ENCODE measurements around the gene CFAP46. TPM values are rescaled to one million over a fixed set of nuclear protein-coding genes. Genes with fewer than 3 reads are reported as not detected.

CFAP46 gene
- total RNA-seq, 1 experiment from 2014 or later, result not detected

DNA sequence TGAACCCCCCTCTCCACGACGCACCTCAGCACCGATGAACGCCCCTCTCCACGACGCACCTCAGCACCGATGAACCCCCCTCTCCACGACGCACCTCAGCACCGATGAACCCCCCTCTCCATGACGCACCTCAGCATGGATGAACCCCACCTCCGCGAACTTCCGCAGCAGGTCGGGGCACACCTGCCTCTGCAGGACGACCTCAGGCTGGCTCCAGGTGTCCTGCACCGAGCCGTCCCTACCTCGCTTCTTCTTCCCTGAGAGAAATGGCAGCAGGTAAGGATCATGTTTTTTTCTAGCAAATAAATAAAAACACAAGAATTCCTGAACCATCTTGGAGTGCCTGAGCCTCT, 24.1 kb downstream of the CFAP46 start:
- Mint-ChIP-seq H3K27ac (ENCODE audit: unreplicated experiment) (no peak overlapping the region), H3K9me3 (ENCODE audit: low read depth, unreplicated experiment) (no peaks in the 10 kb centered on the region), H3K4me1 (ENCODE audit: low read depth, unreplicated experiment) (no peaks in the 10 kb centered on the region), H3K36me3 (ENCODE audit: insufficient read depth, unreplicated experiment) (no peaks in the 10 kb centered on the region), H3K27me3 (ENCODE audit: unreplicated experiment) (no peaks in the 10 kb centered on the region), H3K4me3 (ENCODE audit: low read depth, unreplicated experiment) (no peak overlapping the region)
- intact Hi-C loops (cut with micrococcal nuclease; ENCODE audit: unreplicated experiment), result no loop called here
- no peak for DNase-seq
- CTCF ChIA-PET, result no interaction called here
- BruUV-seq (replicated peaks), result no TSS peak
- TF ChIP-seq, protein P1, sequence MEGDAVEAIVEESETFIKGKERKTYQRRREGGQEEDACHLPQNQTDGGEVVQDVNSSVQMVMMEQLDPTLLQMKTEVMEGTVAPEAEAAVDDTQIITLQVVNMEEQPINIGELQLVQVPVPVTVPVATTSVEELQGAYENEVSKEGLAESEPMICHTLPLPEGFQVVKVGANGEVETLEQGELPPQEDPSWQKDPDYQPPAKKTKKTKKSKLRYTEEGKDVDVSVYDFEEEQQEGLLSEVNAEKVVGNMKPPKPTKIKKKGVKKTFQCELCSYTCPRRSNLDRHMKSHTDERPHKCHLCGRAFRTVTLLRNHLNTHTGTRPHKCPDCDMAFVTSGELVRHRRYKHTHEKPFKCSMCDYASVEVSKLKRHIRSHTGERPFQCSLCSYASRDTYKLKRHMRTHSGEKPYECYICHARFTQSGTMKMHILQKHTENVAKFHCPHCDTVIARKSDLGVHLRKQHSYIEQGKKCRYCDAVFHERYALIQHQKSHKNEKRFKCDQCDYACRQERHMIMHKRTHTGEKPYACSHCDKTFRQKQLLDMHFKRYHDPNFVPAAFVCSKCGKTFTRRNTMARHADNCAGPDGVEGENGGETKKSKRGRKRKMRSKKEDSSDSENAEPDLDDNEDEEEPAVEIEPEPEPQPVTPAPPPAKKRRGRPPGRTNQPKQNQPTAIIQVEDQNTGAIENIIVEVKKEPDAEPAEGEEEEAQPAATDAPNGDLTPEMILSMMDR (IDR thresholded peaks at IDR 0.05; ENCODE audit: unreplicated experiment), result no peak

DNA sequence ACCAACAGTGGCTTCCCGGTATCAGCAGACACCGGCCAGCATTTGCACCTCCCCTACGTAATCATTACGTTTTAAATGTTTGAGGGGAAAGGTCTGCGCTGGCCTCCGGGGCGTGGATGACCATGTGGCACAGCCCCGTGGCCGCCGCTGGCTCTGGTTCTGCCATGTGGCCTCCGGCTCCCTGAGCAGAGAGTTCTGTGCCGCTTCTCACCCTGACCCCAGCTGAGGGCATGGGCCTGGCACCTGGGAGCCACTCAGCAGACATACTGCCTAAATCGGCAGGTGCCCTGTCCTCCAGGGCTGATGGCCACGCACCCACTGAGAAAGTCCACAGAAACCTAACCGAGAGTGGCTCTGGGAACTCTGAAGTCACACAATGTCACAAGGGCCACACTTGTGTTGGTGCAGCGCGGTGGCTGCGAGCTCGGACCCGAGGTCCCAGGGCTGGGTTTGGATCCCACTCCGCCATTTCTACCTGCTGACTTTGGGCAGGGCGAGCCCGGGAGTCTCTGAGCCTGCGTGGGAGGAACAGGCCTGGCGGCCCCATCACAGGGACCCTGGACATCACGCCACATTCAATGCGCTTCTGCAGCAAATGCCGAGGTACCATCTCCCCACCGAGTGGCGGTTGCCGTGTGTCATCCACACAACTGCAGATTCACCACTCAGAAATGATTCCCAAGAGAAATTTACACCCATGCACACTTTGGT, 25.3 kb downstream of the CFAP46 start:
- intact Hi-C loops (cut with micrococcal nuclease; ENCODE audit: unreplicated experiment), result no loop called here
- no peaks in the 10 kb centered on the region for H3K4me1 Mint-ChIP-seq (ENCODE audit: low read depth, unreplicated experiment)
- no peaks in the 10 kb centered on the region for H3K36me3 Mint-ChIP-seq (ENCODE audit: insufficient read depth, unreplicated experiment)
- H3K9me3 Mint-ChIP-seq (ENCODE audit: low read depth, unreplicated experiment), result no peaks in the 10 kb centered on the region
- no TSS peak for BruUV-seq (replicated peaks)
- TF ChIP-seq, protein P1 (IDR thresholded peaks at IDR 0.05; ENCODE audit: unreplicated experiment), result no peak
- CTCF ChIA-PET, result no interaction called here
- DNase-seq, result no peak
- no peak overlapping the region for H3K4me3 Mint-ChIP-seq (ENCODE audit: low read depth, unreplicated experiment)
- no peak overlapping the region for H3K27ac Mint-ChIP-seq (ENCODE audit: unreplicated experiment)
- H3K27me3 Mint-ChIP-seq (ENCODE audit: unreplicated experiment), result peaks cover 9% of the 10 kb centered on the region

DNA sequence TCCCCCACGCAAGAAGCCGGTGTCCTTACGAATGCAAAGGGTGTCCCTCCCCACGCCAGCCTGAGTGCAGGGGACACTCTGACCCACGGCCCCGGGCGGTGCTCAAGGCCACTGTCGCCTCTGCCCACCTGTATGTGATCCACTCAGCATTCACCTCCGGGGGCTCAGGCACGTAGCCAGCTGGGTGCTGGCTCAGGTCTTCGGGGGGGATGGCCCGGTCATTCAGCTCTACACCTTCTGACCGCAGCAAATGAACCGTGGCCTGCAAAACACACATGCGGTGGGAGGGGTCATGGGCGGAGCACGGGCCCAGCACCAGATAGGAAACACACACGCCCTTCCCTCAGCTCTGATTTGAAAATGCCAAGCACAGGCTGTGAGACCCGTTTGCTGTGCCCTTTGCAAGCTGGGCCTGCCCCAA, 25.9 kb downstream of the CFAP46 start:
- Mint-ChIP-seq H3K9me3 (ENCODE audit: low read depth, unreplicated experiment) (no peaks in the 10 kb centered on the region), H3K27me3 (ENCODE audit: unreplicated experiment) (peaks cover 16% of the 10 kb centered on the region), H3K27ac (ENCODE audit: unreplicated experiment) (no peak overlapping the region), H3K36me3 (ENCODE audit: insufficient read depth, unreplicated experiment) (no peaks in the 10 kb centered on the region), H3K4me3 (ENCODE audit: low read depth, unreplicated experiment) (no peak overlapping the region), H3K4me1 (ENCODE audit: low read depth, unreplicated experiment) (no peaks in the 10 kb centered on the region)
- intact Hi-C loops (cut with micrococcal nuclease; ENCODE audit: unreplicated experiment), result no loop called here
- CTCF ChIA-PET, result no interaction called here
- no TSS peak for BruUV-seq (replicated peaks)
- TF ChIP-seq, protein P1 (IDR thresholded peaks at IDR 0.05; ENCODE audit: unreplicated experiment), result no peak
- no peak for DNase-seq

DNA sequence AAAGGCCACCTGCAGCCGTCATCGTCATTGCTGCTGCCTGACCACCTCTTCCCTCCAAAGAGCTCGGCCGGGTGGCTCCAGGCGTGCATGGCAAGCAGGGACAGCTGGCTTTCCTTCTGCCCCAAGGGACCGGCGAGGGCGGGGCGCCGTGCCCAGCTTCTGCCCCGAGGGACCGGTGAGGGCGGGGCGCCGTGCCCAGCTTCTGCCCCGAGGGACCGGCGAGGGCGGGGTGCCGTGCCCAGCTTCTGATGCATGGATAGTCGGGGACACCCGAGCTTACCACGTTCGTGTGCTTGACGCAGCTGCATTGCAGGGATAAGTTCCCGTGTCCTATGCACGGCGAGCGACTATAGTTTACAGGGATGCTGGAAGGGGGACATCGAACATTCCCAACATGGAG, 27.0 kb downstream of the CFAP46 start:
- intact Hi-C loops (cut with micrococcal nuclease; ENCODE audit: unreplicated experiment), result no loop called here
- Mint-ChIP-seq H3K4me3 (ENCODE audit: low read depth, unreplicated experiment) (no peak overlapping the region), H3K9me3 (ENCODE audit: low read depth, unreplicated experiment) (no peaks in the 10 kb centered on the region), H3K36me3 (ENCODE audit: insufficient read depth, unreplicated experiment) (no peaks in the 10 kb centered on the region), H3K27me3 (ENCODE audit: unreplicated experiment) (peaks cover 24% of the 10 kb centered on the region), H3K4me1 (ENCODE audit: low read depth, unreplicated experiment) (no peaks in the 10 kb centered on the region), H3K27ac (ENCODE audit: unreplicated experiment) (no peak overlapping the region)
- TF ChIP-seq, protein P1 (IDR thresholded peaks at IDR 0.05; ENCODE audit: unreplicated experiment), result no peak
- CTCF ChIA-PET, result no interaction called here
- DNase-seq, result no peak
- BruUV-seq (replicated peaks), result no TSS peak

Measured in Calu3 (cell line).